Activated CD8-positive, alpha-beta memory T cell treated with anti-CD3 and anti-CD28 coated beads, Interleukin-2, amount 10 ng/mL, durations not matched to agents 7 days and 5 days (primary cell): ENCODE data around the gene ASTN1. TPM values are rescaled to one million over a fixed set of nuclear protein-coding genes. Genes with fewer than 3 reads are reported as not detected.

Source experiments
- ATAC-seq: fragments of 150-1000 bp; cut with Tn5 transposase; one replicate; pipeline ENCODE4 v1.10.0; 2021; ENCODE audit warnings: moderate library complexity
- CTCF ChIA-PET: fragments of 350-600 bp; sonication (Branson Sonifier 250); formaldehyde crosslinking; loops from one replicate; lab custom pipeline; 2021; ENCODE audit warnings: antibody characterized with exemption; lab: Charles Lee
- DNase-seq: peaks from one replicate; pipeline ENCODE4 v3.0.0-alpha.2; 2020
- H3K27ac Mint-ChIP-seq: one replicate; pipeline ENCODE4 v1.8.0; 2021; ENCODE audit warnings: mild to moderate bottlenecking, mixed read lengths
- H3K27me3 Mint-ChIP-seq: one replicate; pipeline ENCODE4 v1.8.0; 2021; ENCODE audit warnings: mixed read lengths
- H3K36me3 Mint-ChIP-seq: one replicate; pipeline ENCODE4 v1.8.0; 2021; ENCODE audit warnings: mild to moderate bottlenecking, mixed read lengths
- H3K4me1 Mint-ChIP-seq: one replicate; pipeline ENCODE4 v1.8.0; 2021; ENCODE audit warnings: mixed read lengths
- H3K4me3 Mint-ChIP-seq: one replicate; pipeline ENCODE4 v1.8.0; 2021; ENCODE audit warnings: mild to moderate bottlenecking, moderate library complexity, mixed read lengths
- H3K9me3 Mint-ChIP-seq: one replicate; pipeline ENCODE4 v1.8.0; 2022; ENCODE audit warnings: low read depth, mixed read lengths
- total RNA-seq, 2 experiments: library from RNA; stranded (reverse); gene quantifications; one replicate each; pipeline ENCODE4 v1.2.3, GENCODE V29; 2021

ASTN1 gene
- total RNA-seq = not detected

DNA sequence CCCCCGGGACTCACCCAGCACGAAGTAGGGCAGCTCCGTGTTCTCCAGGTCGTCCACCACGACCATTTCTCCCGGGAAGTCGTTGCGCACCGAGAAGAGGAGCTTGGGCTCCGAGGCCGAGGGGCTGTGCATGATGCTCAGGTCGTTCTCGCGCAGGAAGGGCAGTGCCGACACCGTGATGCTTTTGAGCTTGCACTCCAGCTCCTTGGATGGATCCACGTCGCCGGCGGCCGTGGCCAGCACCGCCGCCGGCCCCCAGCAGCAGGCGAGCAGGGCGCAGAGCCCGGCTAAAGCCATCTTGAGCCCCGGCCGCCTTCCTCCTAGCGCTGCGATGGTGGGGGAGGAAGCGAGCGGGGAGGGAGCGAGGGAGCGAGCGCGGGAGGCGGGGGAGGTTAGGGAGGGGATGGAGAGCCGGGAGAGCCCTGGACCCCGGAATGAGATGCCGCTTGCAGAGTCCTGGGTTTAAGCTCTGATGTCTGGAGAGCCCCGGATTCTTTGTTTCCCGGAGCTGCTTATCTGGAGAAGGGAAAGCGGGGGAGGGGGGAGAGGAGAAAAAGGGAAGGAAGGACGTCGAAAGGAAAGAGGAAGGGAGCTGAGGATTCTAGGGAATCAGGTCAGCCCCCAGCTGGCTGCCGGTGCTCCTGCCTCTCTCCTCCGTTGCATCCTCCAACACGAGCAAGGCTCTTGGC lies at the start of gene ASTN1:
ASTN1 (minus strand) TSS at position 333 of the 689 bp plus-strand sequence; CDS start at position 297, 36 bp downstream.
- ATAC-seq (no peak), DNase-seq (no peak)
- Mint-ChIP-seq H3K9me3 (no peaks in the 10 kb centered on the region), H3K36me3 (peaks cover 2% of the 10 kb centered on the region), H3K27ac (no peak within 1 kb of the TSS), H3K4me1 (no peaks in the 10 kb centered on the region), H3K27me3 (peaks cover 25% of the 10 kb centered on the region), H3K4me3 (no peak within 1 kb of the TSS)
- CTCF ChIA-PET = no interaction called here

DNA sequence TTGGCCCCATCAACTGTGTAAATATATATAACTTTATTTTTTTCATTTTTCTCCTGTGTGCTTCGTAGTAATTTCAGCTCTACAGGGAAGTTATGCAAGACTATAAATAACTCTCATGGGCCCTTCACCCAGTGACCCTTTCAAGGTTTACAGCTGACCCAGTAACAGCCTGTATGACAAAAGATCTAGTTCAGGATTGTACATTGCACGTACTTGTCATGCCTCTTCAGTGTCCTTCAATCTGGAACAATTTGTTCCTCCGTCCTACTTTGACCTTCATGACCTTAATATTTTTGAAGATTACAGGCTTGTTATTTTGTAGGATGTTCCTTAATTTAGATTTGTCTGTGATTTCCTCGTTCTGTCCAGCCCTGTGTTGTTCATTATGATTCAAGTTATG lies 46.7 kb upstream of the ASTN1 start:
- CTCF ChIA-PET = no interaction called here
- Mint-ChIP-seq H3K36me3 (no peaks in the 10 kb centered on the region), H3K4me3 (no peak overlapping the region), H3K9me3 (no peaks in the 10 kb centered on the region), H3K27me3 (no peaks in the 10 kb centered on the region), H3K27ac (no peak overlapping the region), H3K4me1 (no peaks in the 10 kb centered on the region)
- DNase-seq (no peak), ATAC-seq (no peak)

DNA sequence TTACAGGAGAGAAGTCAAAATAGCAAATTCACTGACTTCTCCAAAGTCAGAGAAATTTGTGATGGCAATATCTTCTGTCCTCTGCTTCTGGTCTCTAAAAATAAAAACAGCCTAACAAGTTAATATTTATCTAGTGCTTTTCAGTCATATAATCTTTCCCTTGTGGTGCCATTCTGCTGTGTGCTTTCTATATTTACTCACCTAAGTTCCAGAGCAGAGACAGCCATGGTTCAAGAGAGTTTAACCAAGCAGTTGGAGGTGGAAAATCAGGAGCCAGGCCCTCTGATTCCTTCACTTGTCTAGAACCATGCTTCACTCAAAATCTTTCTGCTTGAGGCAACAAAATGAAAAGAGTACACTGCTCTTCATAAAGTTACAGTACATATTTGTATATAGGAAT lies 45.6 kb upstream of the ASTN1 start:
- no peak overlapping the region for H3K4me3 Mint-ChIP-seq
- DNase-seq (no peak), ATAC-seq (no peak)
- no peaks in the 10 kb centered on the region for H3K4me1 Mint-ChIP-seq
- no peaks in the 10 kb centered on the region for H3K27me3 Mint-ChIP-seq
- CTCF ChIA-PET = no interaction called here
- H3K36me3 Mint-ChIP-seq = no peaks in the 10 kb centered on the region
- H3K27ac Mint-ChIP-seq = no peak overlapping the region
- no peaks in the 10 kb centered on the region for H3K9me3 Mint-ChIP-seq

DNA sequence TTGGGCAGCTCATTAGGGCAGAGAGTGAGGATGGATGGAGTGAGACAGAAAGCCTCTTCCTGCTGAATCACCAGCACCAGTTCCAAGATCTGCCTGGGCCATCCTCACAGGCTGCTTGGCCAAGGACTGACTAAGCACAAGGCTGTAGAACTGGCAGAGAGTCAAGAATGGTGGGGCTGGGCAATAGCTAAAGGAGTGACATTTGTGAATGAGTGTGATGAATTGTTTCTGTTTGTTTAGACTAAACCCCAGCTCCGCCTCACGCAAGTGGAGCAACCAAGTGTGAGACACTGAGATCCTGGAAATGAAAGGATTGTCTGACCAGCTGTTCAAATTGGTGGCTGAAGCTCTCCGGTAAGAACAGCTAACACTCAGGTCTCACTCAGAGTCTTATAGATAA lies 44.8 kb upstream of the ASTN1 start:
- no peak overlapping the region for H3K27ac Mint-ChIP-seq
- ATAC-seq = no peak
- no peak overlapping the region for H3K4me3 Mint-ChIP-seq
- no peaks in the 10 kb centered on the region for H3K36me3 Mint-ChIP-seq
- H3K27me3 Mint-ChIP-seq = no peaks in the 10 kb centered on the region
- no peaks in the 10 kb centered on the region for H3K4me1 Mint-ChIP-seq
- no peaks in the 10 kb centered on the region for H3K9me3 Mint-ChIP-seq
- no peak for DNase-seq
- CTCF ChIA-PET = no interaction called here

DNA sequence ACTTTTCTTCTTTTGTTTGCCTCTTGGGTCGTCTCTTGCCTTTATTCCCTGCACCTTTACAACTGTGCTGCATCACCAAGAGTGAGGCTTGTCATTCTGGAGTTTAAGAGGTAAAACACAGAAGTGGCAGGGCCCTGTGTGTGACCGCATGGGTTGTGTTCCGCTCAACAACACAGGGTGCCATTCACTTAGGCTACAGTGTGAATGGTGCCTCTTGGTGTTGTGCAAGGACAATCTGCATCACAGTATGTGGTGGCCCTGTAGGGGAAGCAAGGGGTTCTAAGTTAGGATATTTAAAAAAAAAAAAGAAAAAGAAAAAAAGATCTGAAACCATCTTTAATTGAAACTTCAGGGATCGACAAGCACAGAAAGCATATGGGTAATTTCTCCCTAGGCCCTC lies 44.4 kb upstream of the ASTN1 start:
- H3K27me3 Mint-ChIP-seq = no peaks in the 10 kb centered on the region
- no peaks in the 10 kb centered on the region for H3K9me3 Mint-ChIP-seq
- no peak for DNase-seq
- no peak overlapping the region for H3K4me3 Mint-ChIP-seq
- no peak overlapping the region for H3K27ac Mint-ChIP-seq
- no peak for ATAC-seq
- CTCF ChIA-PET = no interaction called here
- no peaks in the 10 kb centered on the region for H3K4me1 Mint-ChIP-seq
- H3K36me3 Mint-ChIP-seq = no peaks in the 10 kb centered on the region

DNA sequence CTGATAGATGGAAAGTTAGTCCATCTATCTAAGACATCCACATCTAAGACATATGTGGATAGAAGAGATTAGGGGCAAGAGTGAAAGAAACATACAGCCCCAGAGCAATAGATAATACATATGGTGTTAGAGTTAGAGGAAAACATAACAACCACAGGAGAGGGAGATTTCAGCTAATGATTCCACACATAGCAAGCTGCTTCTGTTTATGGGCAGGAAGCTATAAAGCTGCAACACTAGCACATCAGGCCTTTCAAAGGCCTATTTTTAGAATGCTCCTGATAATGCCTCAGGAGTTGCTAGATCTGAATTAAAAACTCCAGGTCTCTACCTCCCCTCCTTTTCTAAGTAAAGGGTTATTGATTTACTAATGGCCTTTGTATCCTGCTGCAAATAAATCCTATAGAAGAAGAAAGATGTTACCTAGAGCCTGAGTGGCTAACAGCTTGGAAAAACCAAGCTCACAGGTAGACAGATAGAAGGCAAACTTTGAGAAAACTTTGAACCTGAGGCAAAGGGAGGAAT lies 42.4 kb upstream of the ASTN1 start:
- Mint-ChIP-seq H3K9me3 (peaks cover 2% of the 10 kb centered on the region), H3K4me1 (no peaks in the 10 kb centered on the region), H3K4me3 (no peak overlapping the region), H3K27ac (no peak overlapping the region), H3K36me3 (no peaks in the 10 kb centered on the region), H3K27me3 (no peaks in the 10 kb centered on the region)
- CTCF ChIA-PET = no interaction called here
- no peak for DNase-seq
- no peak for ATAC-seq

DNA sequence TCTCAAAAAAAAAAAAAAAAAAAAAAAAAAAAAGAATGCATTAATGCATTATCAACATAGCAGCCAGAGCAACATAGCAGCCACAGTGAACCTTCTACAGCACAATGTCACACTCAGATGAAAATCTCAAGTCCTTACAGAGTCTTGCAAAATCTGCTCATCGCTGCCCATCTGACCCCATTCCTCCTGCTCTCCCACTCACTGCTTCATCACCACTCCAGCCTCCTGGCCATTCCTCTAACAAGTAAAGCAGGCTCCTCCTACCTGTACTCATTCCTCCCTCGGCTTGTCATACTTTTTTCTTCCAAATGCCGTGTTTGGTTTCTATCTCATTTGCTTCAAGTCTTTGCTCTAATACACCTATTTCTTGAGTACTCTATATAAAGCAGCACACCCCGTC lies 35.8 kb upstream of the ASTN1 start:
- CTCF ChIA-PET = no interaction called here

DNA sequence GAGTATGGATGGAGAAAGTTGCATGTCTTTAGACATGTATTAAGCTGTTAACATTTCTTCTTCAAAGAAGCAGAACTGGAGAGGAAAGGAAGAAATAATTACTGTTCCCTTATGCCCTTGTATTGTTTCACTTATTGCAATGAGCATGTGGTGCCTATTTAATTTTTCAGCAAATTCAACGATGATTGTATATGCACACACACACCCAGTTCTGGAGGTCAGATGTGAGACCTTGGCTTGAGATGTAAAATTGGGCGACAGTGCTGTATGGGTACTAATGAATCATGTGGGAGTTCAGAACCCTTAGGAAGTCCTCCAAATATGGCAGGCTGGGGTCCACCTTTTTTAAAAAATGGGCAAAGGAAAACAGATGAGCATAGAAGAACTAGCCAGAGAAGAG lies 33.7 kb upstream of the ASTN1 start:
- CTCF ChIA-PET = interaction anchor here (0.9 kb wide), 1 partner anchor 21 kb away, joined by 5 read pairs; no protein-coding TSS in a partner anchor
- Mint-ChIP-seq H3K27ac (no peak overlapping the region), H3K9me3 (peaks cover 3% of the 10 kb centered on the region), H3K27me3 (no peaks in the 10 kb centered on the region), H3K4me3 (no peak overlapping the region), H3K4me1 (no peaks in the 10 kb centered on the region), H3K36me3 (no peaks in the 10 kb centered on the region)
- ATAC-seq = no peak
- DNase-seq = no peak

More for the DNA sequence above, 35.8 kb upstream of the ASTN1 start:
- no peak overlapping the region for H3K27ac Mint-ChIP-seq
- DNase-seq = no peak
- no peaks in the 10 kb centered on the region for H3K27me3 Mint-ChIP-seq
- H3K36me3 Mint-ChIP-seq = no peaks in the 10 kb centered on the region
- H3K4me3 Mint-ChIP-seq = no peak overlapping the region
- H3K9me3 Mint-ChIP-seq = peaks cover 6% of the 10 kb centered on the region
- no peak for ATAC-seq
- H3K4me1 Mint-ChIP-seq = no peaks in the 10 kb centered on the region

DNA sequence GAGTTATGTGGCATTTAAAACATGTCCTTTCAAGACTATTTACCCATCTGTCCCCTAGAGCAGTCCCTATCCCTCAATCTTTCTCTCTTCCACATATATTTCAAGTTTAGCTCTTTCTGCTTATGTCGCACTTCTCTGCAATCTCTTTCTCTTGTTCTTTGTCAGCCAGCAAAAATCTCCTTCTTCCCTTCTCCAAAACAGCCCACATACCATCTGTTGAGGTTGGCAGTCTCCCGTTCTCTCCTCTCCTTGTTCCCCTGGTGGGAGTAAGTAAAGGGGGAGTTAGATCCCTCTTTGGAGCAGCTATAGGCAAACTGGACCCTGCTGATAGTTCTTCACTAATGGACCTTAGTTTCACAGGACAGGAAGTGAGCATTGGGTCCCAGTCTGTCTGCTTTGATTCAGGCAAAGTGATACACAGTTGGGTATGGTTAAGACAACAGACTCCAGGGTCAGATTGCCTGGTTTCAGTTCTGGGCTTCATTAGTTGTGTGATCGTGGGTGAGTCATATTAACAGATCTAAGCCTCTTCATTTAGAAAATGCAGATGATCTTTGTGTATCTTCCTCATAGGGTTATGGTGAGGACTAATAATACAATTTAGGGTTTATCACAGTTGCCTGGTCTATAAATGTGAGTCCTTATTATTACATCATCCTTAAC lies 25.9 kb upstream of the ASTN1 start:
- H3K27me3 Mint-ChIP-seq = no peaks in the 10 kb centered on the region
- no peaks in the 10 kb centered on the region for H3K4me1 Mint-ChIP-seq
- no peak for ATAC-seq
- DNase-seq = no peak
- H3K36me3 Mint-ChIP-seq = no peaks in the 10 kb centered on the region
- no peaks in the 10 kb centered on the region for H3K9me3 Mint-ChIP-seq
- H3K27ac Mint-ChIP-seq = no peak overlapping the region
- H3K4me3 Mint-ChIP-seq = no peak overlapping the region
- CTCF ChIA-PET = interaction anchor here (1.1 kb wide), 1 partner anchor 9 kb away, joined by 4 read pairs; no protein-coding TSS in a partner anchor

DNA sequence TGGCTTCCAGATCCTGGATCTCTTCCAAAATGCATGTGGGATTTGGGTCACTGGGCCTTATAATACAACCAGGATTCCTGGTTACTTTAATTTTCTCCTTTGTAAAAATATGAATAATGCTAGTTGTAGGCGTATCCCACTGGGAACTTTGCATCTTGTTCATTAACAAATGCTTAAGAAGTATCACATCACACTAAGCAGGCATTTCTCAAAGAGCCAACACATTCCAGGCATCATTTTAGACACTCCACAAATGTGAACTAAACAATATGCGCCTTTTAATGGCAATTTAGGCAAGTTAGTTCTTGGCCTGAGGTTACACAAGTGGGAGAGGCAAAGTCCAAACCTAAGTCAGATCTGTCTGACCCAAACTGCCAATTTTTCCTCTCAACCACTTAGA lies 22.1 kb upstream of the ASTN1 start:
- CTCF ChIA-PET = no interaction called here
- Mint-ChIP-seq H3K27ac (no peak overlapping the region), H3K4me1 (peaks cover 4% of the 10 kb centered on the region), H3K4me3 (no peak overlapping the region), H3K9me3 (no peaks in the 10 kb centered on the region), H3K27me3 (peaks cover 5% of the 10 kb centered on the region), H3K36me3 (no peaks in the 10 kb centered on the region)
- DNase-seq (no peak), ATAC-seq (no peak)

DNA sequence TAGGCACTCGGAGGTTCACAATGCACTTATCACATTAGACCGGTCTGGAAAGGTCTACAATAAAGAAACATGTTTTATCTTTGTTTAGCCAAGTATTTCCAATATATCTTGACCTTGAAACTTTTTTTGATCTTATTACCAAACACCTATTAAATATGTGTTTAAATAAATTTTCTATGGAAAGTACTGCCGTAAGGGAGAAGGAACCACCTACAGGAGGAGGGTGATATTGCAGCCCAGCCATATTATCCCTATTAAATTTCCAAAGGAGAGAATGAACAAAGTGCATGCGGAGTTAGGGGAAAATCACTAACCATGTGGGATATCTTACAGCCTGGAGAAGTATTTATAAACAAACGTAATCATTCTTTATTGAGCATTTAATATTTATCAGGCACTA lies 20.7 kb upstream of the ASTN1 start:
- CTCF ChIA-PET = no interaction called here
- Mint-ChIP-seq H3K36me3 (no peaks in the 10 kb centered on the region), H3K9me3 (no peaks in the 10 kb centered on the region), H3K4me3 (no peak overlapping the region), H3K27ac (no peak overlapping the region), H3K4me1 (peaks cover 5% of the 10 kb centered on the region), H3K27me3 (peaks cover 14% of the 10 kb centered on the region)
- ATAC-seq (no peak), DNase-seq (no peak)

DNA sequence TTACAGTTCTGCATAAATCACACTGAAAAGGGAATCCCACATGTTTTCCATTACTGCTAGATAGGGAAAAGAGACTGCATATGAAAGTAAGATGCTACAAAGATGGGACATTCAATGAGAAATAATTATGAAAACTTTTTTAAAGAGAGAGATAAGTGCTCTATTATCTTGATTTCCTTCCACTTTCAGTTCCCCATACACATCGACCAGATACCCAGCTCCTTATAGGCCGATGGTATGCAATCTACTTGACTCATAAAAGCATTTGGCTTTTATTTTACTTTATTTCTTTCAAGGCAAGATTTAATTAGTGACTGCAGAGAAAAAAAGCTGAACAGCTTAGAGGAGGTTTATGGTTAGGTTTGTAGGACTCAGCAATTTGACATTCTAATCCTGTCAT lies 19.3 kb upstream of the ASTN1 start:
- H3K27ac Mint-ChIP-seq = no peak overlapping the region
- H3K9me3 Mint-ChIP-seq = no peaks in the 10 kb centered on the region
- no peak for ATAC-seq
- H3K4me1 Mint-ChIP-seq = peaks cover 5% of the 10 kb centered on the region
- H3K36me3 Mint-ChIP-seq = no peaks in the 10 kb centered on the region
- peaks cover 14% of the 10 kb centered on the region for H3K27me3 Mint-ChIP-seq
- CTCF ChIA-PET = no interaction called here
- no peak for DNase-seq
- no peak overlapping the region for H3K4me3 Mint-ChIP-seq

DNA sequence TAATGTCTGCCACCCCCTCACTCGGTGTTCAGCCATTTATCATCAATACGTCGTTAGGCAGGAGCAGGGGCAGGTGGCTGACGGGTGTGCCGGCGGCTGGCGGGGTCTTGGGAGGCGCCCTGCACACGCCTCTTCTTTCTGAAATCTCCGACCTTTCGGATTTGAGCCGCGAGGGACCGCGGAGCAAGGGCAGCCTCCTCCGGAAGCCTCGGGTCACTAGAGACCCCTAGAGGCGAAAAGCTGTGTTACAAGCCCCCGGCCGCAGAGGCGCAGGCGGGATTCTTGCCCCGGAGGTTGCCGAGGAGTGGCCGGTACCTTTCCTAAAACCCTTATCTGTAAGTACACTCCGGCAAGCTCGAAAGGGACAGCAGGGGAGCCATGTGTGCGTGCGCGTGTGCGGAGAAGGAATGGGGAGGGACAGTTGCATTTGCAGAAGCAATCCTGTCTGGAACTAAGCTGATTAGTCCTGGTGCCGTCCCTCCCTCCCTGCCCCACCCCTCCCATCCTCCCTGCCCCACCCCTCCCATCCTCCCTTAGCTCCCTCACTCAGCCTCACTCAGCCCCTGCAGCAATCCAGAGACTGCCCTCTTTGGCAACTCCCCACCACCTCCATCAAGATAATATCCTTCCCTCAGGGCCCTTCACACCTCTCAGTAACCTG lies 17.2 kb upstream of the ASTN1 start:
- CTCF ChIA-PET = interaction anchor here (1.4 to 1.6 kb wide), 3 partner anchors 8 to 283 kb away, joined by 3 to 5 read pairs (median 4); no protein-coding TSS in a partner anchor
- H3K4me3 Mint-ChIP-seq = no peak overlapping the region
- no peaks in the 10 kb centered on the region for H3K36me3 Mint-ChIP-seq
- no peak overlapping the region for H3K27ac Mint-ChIP-seq
- peaks cover 14% of the 10 kb centered on the region for H3K27me3 Mint-ChIP-seq
- DNase-seq (peak; percentile 58), ATAC-seq (peak; percentile 57)
- H3K9me3 Mint-ChIP-seq = no peaks in the 10 kb centered on the region
- H3K4me1 Mint-ChIP-seq = peaks cover 5% of the 10 kb centered on the region
